GM23248 (cell line): Measurements from ENCODE around the gene TAF1C.

Experiments
- EZH2 ChIP-seq: fragments of 200-600 bp; sonication (generic); IDR thresholded peaks from 2 replicates; pipeline ENCODE4 v1.6.1; 2018; ENCODE audit warnings: antibody characterized with exemption, mild to moderate bottlenecking; ENCODE audit not compliant: insufficient read depth, poor library complexity, severe bottlenecking
- EZH2phosphoT487 ChIP-seq: fragments of 200-600 bp; sonication (generic); IDR thresholded peaks from 2 replicates; pipeline ENCODE4 v1.6.1; 2018; ENCODE audit warnings: antibody characterized with exemption, moderate library complexity, mild to moderate bottlenecking, low read depth; ENCODE audit not compliant: insufficient read depth

DNA sequence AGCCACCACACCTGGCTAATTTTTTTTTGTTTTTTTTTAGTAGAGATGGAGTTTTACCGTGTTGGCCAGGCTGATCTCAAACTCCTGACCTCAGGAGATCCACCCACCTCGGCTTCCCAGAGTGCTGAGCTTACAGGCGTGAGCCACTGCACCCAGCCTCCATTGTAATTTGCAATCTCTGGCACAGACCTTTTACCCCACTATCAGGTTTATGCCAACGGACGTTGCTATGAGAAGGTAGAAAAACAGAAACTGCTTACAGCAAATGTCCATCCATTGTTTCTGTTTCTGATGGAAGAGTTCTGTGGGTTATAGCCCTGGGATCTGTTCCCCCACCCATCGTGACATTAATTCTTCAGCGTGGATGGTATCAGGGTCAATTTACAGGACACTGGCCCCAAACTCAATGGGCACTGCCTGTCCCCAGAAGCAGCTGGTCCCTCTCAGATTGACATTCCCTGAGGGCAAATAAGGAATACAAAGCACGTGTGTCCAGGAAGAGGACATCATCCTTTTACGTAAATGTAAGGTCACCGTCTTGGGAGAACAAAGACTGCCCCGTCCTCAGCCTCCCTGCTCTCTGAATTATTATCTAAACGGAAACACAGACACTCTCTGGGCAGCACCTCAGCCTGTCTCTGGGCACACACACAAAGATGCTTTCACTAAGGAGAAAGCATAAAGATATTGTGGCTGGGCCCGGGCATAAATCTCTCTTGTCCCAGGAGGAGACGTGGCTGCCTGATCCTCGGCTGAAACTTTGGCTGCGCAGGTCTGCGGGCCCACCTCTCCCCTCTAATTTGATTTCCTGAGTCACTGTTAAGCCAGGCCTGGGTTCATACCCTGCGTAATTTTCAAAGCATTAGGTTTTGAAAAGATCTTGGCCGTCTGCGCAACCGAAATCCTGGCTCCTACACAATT, 47.7 kb upstream of the TAF1C start:
- TF ChIP-seq EZH2phosphoT487 (no peak), EZH2 (no peak)
